HUDEP-2 (cell line): ENCODE measurements around the gene NPIPA7.
"Not testable (repeated sequence)": the region's sequence is repeated elsewhere in the genome, so short reads cannot be mapped to it uniquely, and the experiment has no call there.

Experiments
- DNase-seq, 76 experiments: peaks; one replicate each; lab custom pipeline; 2025; ENCODE audit not compliant: unreplicated experiment in 76 of 76; lab: John Stamatoyannopoulos, UW

NPIPA7 gene

GRCh38 chr16:16378840-16379239 lies at the start of gene NPIPA7:
TSS of gene NPIPA7 (plus strand) at chr16:16379140. CDS start at chr16:16379245, 105 bp downstream.
- DNase-seq: not testable (repeated sequence)

- not testable (repeated sequence) for DNase-seq
Observed at GRCh38 chr16:16331466-16331865, 47.5 kb upstream of the NPIPA7 start.

GRCh38 chr16:16357556-16357955 lies 21.4 kb upstream of the NPIPA7 start:
- DNase-seq: not testable (repeated sequence)

GRCh38 chr16:16358539-16359240 lies 20.2 kb upstream of the NPIPA7 start:
- DNase-seq: not testable (repeated sequence)

- not testable (repeated sequence) for DNase-seq
Observed at GRCh38 chr16:16363595-16363994, 15.3 kb upstream of the NPIPA7 start.

GRCh38 chr16:16364100-16364499 lies 14.8 kb upstream of the NPIPA7 start:
- not testable (repeated sequence) for DNase-seq

GRCh38 chr16:16364701-16365100 lies 14.2 kb upstream of the NPIPA7 start:
- not testable (repeated sequence) for DNase-seq

GRCh38 chr16:16365319-16365718 lies 13.6 kb upstream of the NPIPA7 start:
- not testable (repeated sequence) for DNase-seq

GRCh38 chr16:16365851-16366250 lies 13.1 kb upstream of the NPIPA7 start:
- DNase-seq: not testable (repeated sequence)

- not testable (repeated sequence) for DNase-seq
Observed at GRCh38 chr16:16366552-16367284, 12.2 kb upstream of the NPIPA7 start.

GRCh38 chr16:16367285-16367628 lies 11.7 kb upstream of the NPIPA7 start:
- not testable (repeated sequence) for DNase-seq

- not testable (repeated sequence) for DNase-seq
Observed at GRCh38 chr16:16369081-16369856, 9.7 kb upstream of the NPIPA7 start.

GRCh38 chr16:16371136-16371735 lies 7.7 kb upstream of the NPIPA7 start:
- DNase-seq: not testable (repeated sequence)

GRCh38 chr16:16374192-16374591 lies 4.7 kb upstream of the NPIPA7 start:
- not testable (repeated sequence) for DNase-seq

- not testable (repeated sequence) for DNase-seq
Observed at GRCh38 chr16:16399685-16400084, 20.7 kb downstream of the NPIPA7 start.

- not testable (repeated sequence) for DNase-seq
Observed at GRCh38 chr16:16402333-16402732, 23.4 kb downstream of the NPIPA7 start.

- not testable (repeated sequence) for DNase-seq
Observed at GRCh38 chr16:16404283-16404682, 25.3 kb downstream of the NPIPA7 start.

GRCh38 chr16:16405421-16405820 lies 26.5 kb downstream of the NPIPA7 start:
- not testable (repeated sequence) for DNase-seq

GRCh38 chr16:16408430-16408829 lies 29.5 kb downstream of the NPIPA7 start:
- DNase-seq: not testable (repeated sequence)

- not testable (repeated sequence) for DNase-seq
Observed at GRCh38 chr16:16413773-16414172, 34.8 kb downstream of the NPIPA7 start.

- not testable (repeated sequence) for DNase-seq
Observed at GRCh38 chr16:16417071-16417470, 38.1 kb downstream of the NPIPA7 start.
